Measurements from ENCODE around the gene GRAMD1A. TPM values are rescaled to one million over a fixed set of nuclear protein-coding genes. Genes with fewer than 3 reads are reported as not detected.

GRAMD1A gene
- total RNA-seq, 1 experiment from 2014 or later, result 32.8 TPM

DNA sequence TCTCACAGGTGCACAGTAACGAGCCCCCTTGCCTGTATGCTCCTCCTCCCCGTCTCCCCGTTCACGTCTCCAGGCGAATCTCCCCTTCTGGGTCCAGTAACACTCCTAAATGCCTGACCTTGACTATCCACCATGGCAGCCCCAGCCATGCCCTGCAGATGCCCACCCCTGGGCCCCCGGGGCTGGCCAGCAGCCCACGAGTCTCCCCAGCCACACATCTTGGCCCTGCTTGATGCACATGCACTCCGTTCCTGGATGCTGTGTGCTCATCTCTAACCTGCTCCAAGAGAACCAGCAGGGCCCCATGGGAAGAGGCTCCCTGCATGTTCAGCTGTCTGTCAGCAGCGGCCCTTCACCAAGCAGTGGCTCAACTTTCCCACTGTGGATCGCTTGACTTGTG, 73.4 kb downstream of the GRAMD1A start:
- TF ChIP-seq CTCF (conservative IDR thresholded peaks at IDR 0.05; ENCODE audit: low read depth, low read length), result no peak
- TF ChIP-seq EZH2 (IDR thresholded peaks at IDR 0.05; ENCODE audit: low read length, unreplicated experiment), result no peak
- TF ChIP-seq EZH2phosphoT487 (IDR thresholded peaks at IDR 0.05; ENCODE audit: borderline replicate concordance, low read length), result no peak
- Histone ChIP-seq H4K20me1 (ENCODE audit: low read length) (no peaks in the 10 kb centered on the region), H3K9me2 (replicated peaks; ENCODE audit: low read length) (no peaks in the 10 kb centered on the region), H3K27ac (ENCODE audit: low read length) (no peak overlapping the region), H3K27me3 (ENCODE audit: low read length) (no peaks in the 10 kb centered on the region), H3K4me2 (ENCODE audit: low read length) (no peak overlapping the region), H3F3A (ENCODE audit: low read length, unreplicated experiment) (no peaks in the 10 kb centered on the region), H3K79me2 (ENCODE audit: low read length) (no peaks in the 10 kb centered on the region), H3K4me1 (ENCODE audit: insufficient read depth, low read length) (peaks cover 5% of the 10 kb centered on the region), H2AFZ (ENCODE audit: low read length) (no peak overlapping the region), H3K4me3 (ENCODE audit: low read length) (no peak overlapping the region), H3K36me3 (ENCODE audit: low read depth, low read length) (no peaks in the 10 kb centered on the region), H3K9me3 (ENCODE audit: low read length) (no peaks in the 10 kb centered on the region), H3K9ac (ENCODE audit: low read length) (no peak overlapping the region)
- ATAC-seq (no peak), DNase-seq (no peak)
- POLR2A ChIA-PET (ENCODE audit: unreplicated experiment), result no interaction called here
- BruUV-seq (replicated peaks), result no TSS peak
- intact Hi-C loops (cut with micrococcal nuclease), result no loop called here
- CTCF ChIA-PET, result no interaction called here

DNA sequence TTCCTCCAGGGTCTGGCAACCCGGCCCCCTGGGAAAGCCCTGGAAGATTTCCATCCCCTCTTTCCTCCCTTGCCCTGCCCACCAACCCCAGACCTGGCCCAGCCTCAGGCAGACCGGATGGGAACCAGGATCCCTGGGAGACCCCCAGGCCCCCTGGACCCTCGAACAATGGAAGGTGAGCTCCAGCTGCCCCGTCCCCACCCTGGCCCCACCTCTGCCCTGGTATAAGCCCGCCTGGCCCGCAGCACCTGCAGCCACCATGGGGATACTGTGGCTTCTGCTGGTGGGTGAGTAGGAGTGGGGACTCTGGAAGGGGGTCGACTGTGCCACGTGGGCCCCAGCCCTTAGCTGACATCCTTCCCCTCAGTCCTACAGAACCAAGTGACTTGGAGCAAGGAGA, 73.8 kb downstream of the GRAMD1A start:
- Histone ChIP-seq H3K9me2 (replicated peaks; ENCODE audit: low read length) (no peaks in the 10 kb centered on the region), H3K27me3 (ENCODE audit: low read length) (no peaks in the 10 kb centered on the region), H3K9me3 (ENCODE audit: low read length) (no peaks in the 10 kb centered on the region), H3K27ac (ENCODE audit: low read length) (no peak overlapping the region), H3K79me2 (ENCODE audit: low read length) (no peaks in the 10 kb centered on the region), H2AFZ (ENCODE audit: low read length) (no peak overlapping the region), H3K36me3 (ENCODE audit: low read depth, low read length) (no peaks in the 10 kb centered on the region), H4K20me1 (ENCODE audit: low read length) (no peaks in the 10 kb centered on the region), H3F3A (ENCODE audit: low read length, unreplicated experiment) (no peaks in the 10 kb centered on the region), H3K9ac (ENCODE audit: low read length) (no peak overlapping the region), H3K4me1 (ENCODE audit: insufficient read depth, low read length) (peaks cover under 1% of the 10 kb centered on the region; the same call in 1 of the 2 replicates), H3K4me2 (ENCODE audit: low read length) (no peak overlapping the region), H3K4me3 (ENCODE audit: low read length) (no peak overlapping the region)
- no peak for TF ChIP-seq EZH2 (IDR thresholded peaks at IDR 0.05; ENCODE audit: low read length, unreplicated experiment)
- no peak for TF ChIP-seq EZH2phosphoT487 (IDR thresholded peaks at IDR 0.05; ENCODE audit: borderline replicate concordance, low read length)
- no peak for TF ChIP-seq CTCF (conservative IDR thresholded peaks at IDR 0.05; ENCODE audit: low read depth, low read length)
- POLR2A ChIA-PET (ENCODE audit: unreplicated experiment), result no interaction called here
- CTCF ChIA-PET, result no interaction called here
- BruUV-seq (replicated peaks), result no TSS peak
- DNase-seq, result no peak
- intact Hi-C loops (cut with micrococcal nuclease), result no loop called here
- no peak for ATAC-seq

- H3K36me3 ChIP-seq (ENCODE audit: low read depth, low read length), result no peaks in the 10 kb centered on the region
- H2AFZ ChIP-seq (ENCODE audit: low read length), result no peak overlapping the region
- H3K9me3 ChIP-seq (ENCODE audit: low read length), result no peaks in the 10 kb centered on the region
- intact Hi-C loops (cut with micrococcal nuclease), result no loop called here
- no peaks in the 10 kb centered on the region for H3K79me2 ChIP-seq (ENCODE audit: low read length)
- no peaks in the 10 kb centered on the region for H3K4me1 ChIP-seq (ENCODE audit: insufficient read depth, low read length)
- no peak for ATAC-seq
- H3K9me2 ChIP-seq (replicated peaks; ENCODE audit: low read length), result no peaks in the 10 kb centered on the region
- no peak for TF ChIP-seq EZH2 (IDR thresholded peaks at IDR 0.05; ENCODE audit: low read length, unreplicated experiment)
- no peak for TF ChIP-seq EZH2phosphoT487 (IDR thresholded peaks at IDR 0.05; ENCODE audit: borderline replicate concordance, low read length)
- TF ChIP-seq CTCF (conservative IDR thresholded peaks at IDR 0.05; ENCODE audit: low read depth, low read length), result no peak
- DNase-seq, result no peak
- POLR2A ChIA-PET (ENCODE audit: unreplicated experiment), result no interaction called here
- CTCF ChIA-PET, result no interaction called here
- BruUV-seq (replicated peaks), result no TSS peak
- no peak overlapping the region for H3K4me2 ChIP-seq (ENCODE audit: low read length)
- H3K4me3 ChIP-seq (ENCODE audit: low read length), result no peak overlapping the region
- no peaks in the 10 kb centered on the region for H3K27me3 ChIP-seq (ENCODE audit: low read length)
- no peak overlapping the region for H3K27ac ChIP-seq (ENCODE audit: low read length)
- H4K20me1 ChIP-seq (ENCODE audit: low read length), result no peaks in the 10 kb centered on the region
- no peaks in the 10 kb centered on the region for H3F3A ChIP-seq (ENCODE audit: low read length, unreplicated experiment)
- H3K9ac ChIP-seq (ENCODE audit: low read length), result no peak overlapping the region
Observed at GRCh38 chr19:35074426-35075201, 74.5 kb downstream of the GRAMD1A start.
